Type B pancreatic cell (in vitro differentiated cells): ENCODE measurements around the gene CNOT9. TPM values are rescaled to one million over a fixed set of nuclear protein-coding genes. Genes with fewer than 3 reads are reported as not detected.

Experiments
- DNase-seq: peaks from one replicate; pipeline ENCODE4 v3.0.0; 2021; ENCODE audit warnings: mixed read lengths; ENCODE audit not compliant: unreplicated experiment; ENCODE audit errors: extremely low spot score
- H3K27ac Mint-ChIP-seq: 2 replicates; pipeline ENCODE4 v1.8.0; 2021; ENCODE audit warnings: mild to moderate bottlenecking, mixed read lengths
- H3K27me3 Mint-ChIP-seq: 2 replicates; pipeline ENCODE4 v1.8.0; 2021; ENCODE audit warnings: mixed read lengths
- H3K36me3 Mint-ChIP-seq: 2 replicates; pipeline ENCODE4 v1.8.0; 2021; ENCODE audit warnings: mixed read lengths
- H3K4me1 Mint-ChIP-seq: one replicate; pipeline ENCODE4 v1.8.0; 2021; ENCODE audit warnings: mixed read lengths; ENCODE audit not compliant: unreplicated experiment
- H3K4me3 Mint-ChIP-seq: 2 replicates; pipeline ENCODE4 v1.8.0; 2021; ENCODE audit warnings: mild to moderate bottlenecking, mixed read lengths
- H3K9me3 Mint-ChIP-seq: 2 replicates; pipeline ENCODE4 v1.8.0; 2021; ENCODE audit warnings: mixed read lengths
- CTCF ChIP-seq: fragments of 200-600 bp; sonication (generic); conservative IDR thresholded peaks from 2 replicates; pipeline ENCODE4 v1.5.0; 2021; ENCODE audit warnings: antibody characterized with exemption, mild to moderate bottlenecking
- total RNA-seq: library from RNA; stranded (reverse); gene quantifications from 2 replicates; pipeline ENCODE4 v1.2.1, GENCODE V29; 2021; ENCODE audit warnings: low replicate concordance

CNOT9 gene
- total RNA-seq, 1 donor from 2014 or later: 59.4 TPM

GRCh38 chr2:218555527-218555926 is 13.1 kb upstream of the CNOT9 start:
- DNase-seq: no peak
- H3K4me3 Mint-ChIP-seq: no peak overlapping the region

GRCh38 chr2:218557941-218558340 is 10.7 kb upstream of the CNOT9 start:
- Mint-ChIP-seq H3K4me3 (no peak overlapping the region), H3K4me1 (no peaks in the 10 kb centered on the region), H3K27me3 (no peaks in the 10 kb centered on the region), H3K36me3 (peaks cover 20% of the 10 kb centered on the region), H3K27ac (no peak overlapping the region), H3K9me3 (no peaks in the 10 kb centered on the region)
- no peak for DNase-seq
- TF ChIP-seq CTCF: no peak

More at GRCh38 chr2:218555527-218555926, 13.1 kb upstream of the CNOT9 start:
- H3K36me3 Mint-ChIP-seq: peaks cover 24% of the 10 kb centered on the region
- TF ChIP-seq CTCF: no peak
- H3K27me3 Mint-ChIP-seq: no peaks in the 10 kb centered on the region
- no peaks in the 10 kb centered on the region for H3K9me3 Mint-ChIP-seq
- no peaks in the 10 kb centered on the region for H3K4me1 Mint-ChIP-seq
- H3K27ac Mint-ChIP-seq: no peak overlapping the region

GRCh38 chr2:218558986-218559385 is 9.7 kb upstream of the CNOT9 start:
- no peak for TF ChIP-seq CTCF
- Mint-ChIP-seq H3K36me3 (peaks cover 16% of the 10 kb centered on the region), H3K9me3 (no peaks in the 10 kb centered on the region), H3K4me1 (no peaks in the 10 kb centered on the region), H3K27ac (no peak overlapping the region), H3K4me3 (no peak overlapping the region), H3K27me3 (no peaks in the 10 kb centered on the region)
- no peak for DNase-seq

- no peak for DNase-seq
- no peaks in the 10 kb centered on the region for H3K27me3 Mint-ChIP-seq
- no peak for TF ChIP-seq CTCF
- H3K27ac Mint-ChIP-seq: no peak overlapping the region
- no peak overlapping the region for H3K4me3 Mint-ChIP-seq
- peaks cover 7% of the 10 kb centered on the region for H3K36me3 Mint-ChIP-seq
- peaks cover 19% of the 10 kb centered on the region for H3K4me1 Mint-ChIP-seq
- H3K9me3 Mint-ChIP-seq: no peaks in the 10 kb centered on the region
Observed at GRCh38 chr2:218564056-218564455, 4.6 kb upstream of the CNOT9 start.

GRCh38 chr2:218566296-218566695 is 2.3 kb upstream of the CNOT9 start:
- TF ChIP-seq CTCF: no peak
- Mint-ChIP-seq H3K27me3 (no peaks in the 10 kb centered on the region), H3K27ac (peak overlapping the region; percentile 94), H3K36me3 (peaks cover 7% of the 10 kb centered on the region), H3K9me3 (no peaks in the 10 kb centered on the region), H3K4me3 (peak overlapping the region; percentile 91), H3K4me1 (peaks cover 34% of the 10 kb centered on the region)
- no peak for DNase-seq

GRCh38 chr2:218567797-218568189 is 846 bp upstream of the CNOT9 start:
- Mint-ChIP-seq H3K27me3 (no peaks in the 10 kb centered on the region), H3K27ac (peak overlapping the region; percentile 94), H3K36me3 (peaks cover 8% of the 10 kb centered on the region), H3K4me1 (peaks cover 34% of the 10 kb centered on the region), H3K9me3 (no peaks in the 10 kb centered on the region), H3K4me3 (peak overlapping the region; percentile 91)
- no peak for TF ChIP-seq CTCF
- DNase-seq: no peak
